Measurements from ENCODE around the gene PTGES2.

DNA sequence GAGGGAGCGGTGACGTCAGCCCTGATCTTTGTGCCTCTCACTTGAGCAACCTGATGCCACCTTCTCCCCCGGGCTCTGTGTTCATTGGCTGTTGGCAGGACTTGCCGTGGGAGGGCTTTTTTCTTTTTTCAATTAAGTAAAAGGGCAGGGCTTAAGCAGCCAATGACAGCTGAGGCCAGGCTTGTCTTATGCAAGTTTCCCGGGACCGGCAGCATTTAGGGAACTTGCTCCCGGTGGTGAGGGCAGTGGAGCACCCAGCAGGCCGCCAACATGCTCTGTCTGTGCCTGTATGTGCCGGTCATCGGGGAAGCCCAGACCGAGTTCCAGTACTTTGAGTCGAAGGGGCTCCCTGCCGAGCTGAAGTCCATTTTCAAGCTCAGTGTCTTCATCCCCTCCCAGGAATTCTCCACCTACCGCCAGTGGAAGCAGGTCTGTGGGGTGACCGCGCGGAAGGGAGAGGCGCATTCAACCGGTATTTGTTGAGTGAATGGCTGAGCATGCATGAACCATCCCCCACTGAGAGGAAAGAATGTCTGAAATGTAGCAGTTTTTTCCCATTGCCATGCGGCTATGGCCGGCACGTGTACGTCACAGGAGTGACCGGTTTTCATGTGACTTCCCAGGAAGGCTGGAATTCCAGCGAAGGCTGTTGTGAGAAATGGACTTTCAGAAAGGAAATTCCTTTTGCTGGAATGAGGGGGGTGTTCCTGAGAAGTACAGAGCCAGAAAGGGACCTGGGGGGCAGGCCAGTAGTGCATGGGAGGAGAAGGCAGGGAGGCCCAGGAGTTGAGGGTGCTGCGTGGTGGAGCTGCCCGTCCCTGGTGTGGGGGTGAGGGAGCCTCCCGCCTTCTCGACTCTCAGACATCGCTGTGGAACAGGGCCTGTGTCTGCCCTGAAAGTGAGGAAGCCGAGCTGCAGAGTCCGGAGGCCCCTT lies 29.0 kb downstream of the PTGES2 start:
- TF ChIP-seq POLR2A (IDR thresholded peaks at IDR 0.05; ENCODE audit: low read depth) (peak; percentile 97), EP300 (IDR thresholded peaks at IDR 0.05) (peak; percentile 98), POLR2AphosphoS5 (IDR thresholded peaks at IDR 0.05) (peak in 1 of 2 donors; percentile 93)
- TF ChIP-seq, protein P1, sequence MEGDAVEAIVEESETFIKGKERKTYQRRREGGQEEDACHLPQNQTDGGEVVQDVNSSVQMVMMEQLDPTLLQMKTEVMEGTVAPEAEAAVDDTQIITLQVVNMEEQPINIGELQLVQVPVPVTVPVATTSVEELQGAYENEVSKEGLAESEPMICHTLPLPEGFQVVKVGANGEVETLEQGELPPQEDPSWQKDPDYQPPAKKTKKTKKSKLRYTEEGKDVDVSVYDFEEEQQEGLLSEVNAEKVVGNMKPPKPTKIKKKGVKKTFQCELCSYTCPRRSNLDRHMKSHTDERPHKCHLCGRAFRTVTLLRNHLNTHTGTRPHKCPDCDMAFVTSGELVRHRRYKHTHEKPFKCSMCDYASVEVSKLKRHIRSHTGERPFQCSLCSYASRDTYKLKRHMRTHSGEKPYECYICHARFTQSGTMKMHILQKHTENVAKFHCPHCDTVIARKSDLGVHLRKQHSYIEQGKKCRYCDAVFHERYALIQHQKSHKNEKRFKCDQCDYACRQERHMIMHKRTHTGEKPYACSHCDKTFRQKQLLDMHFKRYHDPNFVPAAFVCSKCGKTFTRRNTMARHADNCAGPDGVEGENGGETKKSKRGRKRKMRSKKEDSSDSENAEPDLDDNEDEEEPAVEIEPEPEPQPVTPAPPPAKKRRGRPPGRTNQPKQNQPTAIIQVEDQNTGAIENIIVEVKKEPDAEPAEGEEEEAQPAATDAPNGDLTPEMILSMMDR (IDR thresholded peaks at IDR 0.05): no peak
